Neural crest cell (in vitro differentiated cells): ENCODE results near the gene PREX1. TPM values are rescaled to one million over a fixed set of nuclear protein-coding genes. Genes with fewer than 3 reads are reported as not detected.

Experiments used
- DNase-seq: peaks from one replicate; pipeline ENCODE4 v3.0.0; 2021; ENCODE audit warnings: low read depth, mixed read lengths, low spot score
- H3K27ac Mint-ChIP-seq: one replicate; pipeline ENCODE4 v1.8.0; 2021; ENCODE audit warnings: mild to moderate bottlenecking, mixed read lengths; ENCODE audit not compliant: unreplicated experiment
- H3K27me3 Mint-ChIP-seq: 2 replicates; pipeline ENCODE4 v1.8.0; 2021; ENCODE audit warnings: low read depth, mild to moderate bottlenecking, mixed read lengths
- H3K36me3 Mint-ChIP-seq: 2 replicates; pipeline ENCODE4 v1.8.0; 2021; ENCODE audit warnings: low read depth, mild to moderate bottlenecking, mixed read lengths
- H3K4me1 Mint-ChIP-seq: 2 replicates; pipeline ENCODE4 v1.8.0; 2021; ENCODE audit warnings: mixed read lengths
- H3K4me3 Mint-ChIP-seq: one replicate; pipeline ENCODE4 v1.8.0; 2021; ENCODE audit warnings: mild to moderate bottlenecking, mixed read lengths
- H3K9me3 Mint-ChIP-seq: 2 replicates; pipeline ENCODE4 v1.8.0; 2021; ENCODE audit warnings: mixed read lengths
- total RNA-seq: library from RNA; stranded (reverse); gene quantifications from 2 replicates; pipeline ENCODE4 v1.2.1, GENCODE V29; 2021
- TF ChIP-seq, protein P1 (sequence below): fragments of 200-600 bp; sonication (generic); conservative IDR thresholded peaks from 2 replicates; pipeline ENCODE4 v1.5.0; 2021; ENCODE audit warnings: antibody characterized with exemption, mild to moderate bottlenecking

PREX1 gene
- total RNA-seq, 1 donor from 2014 or later = 72.4 TPM

DNA sequence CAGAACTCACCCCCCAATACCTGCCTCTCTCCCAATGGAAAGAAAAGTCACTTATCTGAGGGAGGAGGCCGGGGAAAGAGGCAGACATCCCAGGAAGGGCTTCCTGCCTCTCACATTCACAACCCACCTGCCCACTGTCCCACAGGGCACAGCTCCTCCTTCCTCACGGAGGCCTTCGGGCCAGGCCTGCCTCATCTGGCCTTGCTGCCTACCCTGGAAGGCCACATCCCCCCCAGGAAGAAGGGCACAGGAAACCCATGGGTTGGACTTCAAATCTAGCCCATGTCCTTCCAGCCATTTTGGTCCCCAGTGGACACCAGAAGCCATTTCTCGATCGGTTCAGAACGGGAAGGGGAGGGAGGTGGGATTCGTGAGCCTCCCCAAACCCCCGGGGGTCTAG, 162.0 kb downstream of the PREX1 start:
- Mint-ChIP-seq H3K4me3 (no peak overlapping the region), H3K4me1 (peaks cover 16% of the 10 kb centered on the region), H3K9me3 (no peaks in the 10 kb centered on the region), H3K36me3 (peaks cover 38% of the 10 kb centered on the region), H3K27ac (no peak overlapping the region), H3K27me3 (no peaks in the 10 kb centered on the region)
- TF ChIP-seq, protein P1, sequence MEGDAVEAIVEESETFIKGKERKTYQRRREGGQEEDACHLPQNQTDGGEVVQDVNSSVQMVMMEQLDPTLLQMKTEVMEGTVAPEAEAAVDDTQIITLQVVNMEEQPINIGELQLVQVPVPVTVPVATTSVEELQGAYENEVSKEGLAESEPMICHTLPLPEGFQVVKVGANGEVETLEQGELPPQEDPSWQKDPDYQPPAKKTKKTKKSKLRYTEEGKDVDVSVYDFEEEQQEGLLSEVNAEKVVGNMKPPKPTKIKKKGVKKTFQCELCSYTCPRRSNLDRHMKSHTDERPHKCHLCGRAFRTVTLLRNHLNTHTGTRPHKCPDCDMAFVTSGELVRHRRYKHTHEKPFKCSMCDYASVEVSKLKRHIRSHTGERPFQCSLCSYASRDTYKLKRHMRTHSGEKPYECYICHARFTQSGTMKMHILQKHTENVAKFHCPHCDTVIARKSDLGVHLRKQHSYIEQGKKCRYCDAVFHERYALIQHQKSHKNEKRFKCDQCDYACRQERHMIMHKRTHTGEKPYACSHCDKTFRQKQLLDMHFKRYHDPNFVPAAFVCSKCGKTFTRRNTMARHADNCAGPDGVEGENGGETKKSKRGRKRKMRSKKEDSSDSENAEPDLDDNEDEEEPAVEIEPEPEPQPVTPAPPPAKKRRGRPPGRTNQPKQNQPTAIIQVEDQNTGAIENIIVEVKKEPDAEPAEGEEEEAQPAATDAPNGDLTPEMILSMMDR = no peak
- no peak for DNase-seq

DNA sequence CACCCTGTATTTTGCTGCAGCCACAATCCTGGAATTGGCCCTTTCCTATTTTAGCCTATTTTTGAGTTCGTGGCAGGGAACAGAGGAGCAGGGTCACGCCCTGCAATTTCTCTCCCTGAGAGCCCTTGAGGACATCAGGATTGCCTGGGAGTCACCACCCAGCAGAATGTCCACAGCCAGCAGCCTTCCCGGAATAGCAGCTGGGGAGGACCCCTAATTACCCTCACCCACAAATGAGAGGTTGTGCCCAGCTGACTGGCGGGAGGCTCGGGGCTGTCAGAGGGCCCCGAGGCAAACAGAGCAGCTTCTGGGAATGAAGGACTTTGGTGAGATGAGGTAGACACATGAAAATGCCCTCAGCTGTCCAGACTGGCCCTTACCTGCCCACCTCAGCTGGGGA, 165.1 kb downstream of the PREX1 start:
- TF ChIP-seq, protein P1 = no peak
- Mint-ChIP-seq H3K4me1 (peaks cover 10% of the 10 kb centered on the region), H3K27me3 (no peaks in the 10 kb centered on the region), H3K27ac (no peak overlapping the region), H3K36me3 (peaks cover 52% of the 10 kb centered on the region), H3K9me3 (no peaks in the 10 kb centered on the region), H3K4me3 (no peak overlapping the region)
- DNase-seq = no peak

DNA sequence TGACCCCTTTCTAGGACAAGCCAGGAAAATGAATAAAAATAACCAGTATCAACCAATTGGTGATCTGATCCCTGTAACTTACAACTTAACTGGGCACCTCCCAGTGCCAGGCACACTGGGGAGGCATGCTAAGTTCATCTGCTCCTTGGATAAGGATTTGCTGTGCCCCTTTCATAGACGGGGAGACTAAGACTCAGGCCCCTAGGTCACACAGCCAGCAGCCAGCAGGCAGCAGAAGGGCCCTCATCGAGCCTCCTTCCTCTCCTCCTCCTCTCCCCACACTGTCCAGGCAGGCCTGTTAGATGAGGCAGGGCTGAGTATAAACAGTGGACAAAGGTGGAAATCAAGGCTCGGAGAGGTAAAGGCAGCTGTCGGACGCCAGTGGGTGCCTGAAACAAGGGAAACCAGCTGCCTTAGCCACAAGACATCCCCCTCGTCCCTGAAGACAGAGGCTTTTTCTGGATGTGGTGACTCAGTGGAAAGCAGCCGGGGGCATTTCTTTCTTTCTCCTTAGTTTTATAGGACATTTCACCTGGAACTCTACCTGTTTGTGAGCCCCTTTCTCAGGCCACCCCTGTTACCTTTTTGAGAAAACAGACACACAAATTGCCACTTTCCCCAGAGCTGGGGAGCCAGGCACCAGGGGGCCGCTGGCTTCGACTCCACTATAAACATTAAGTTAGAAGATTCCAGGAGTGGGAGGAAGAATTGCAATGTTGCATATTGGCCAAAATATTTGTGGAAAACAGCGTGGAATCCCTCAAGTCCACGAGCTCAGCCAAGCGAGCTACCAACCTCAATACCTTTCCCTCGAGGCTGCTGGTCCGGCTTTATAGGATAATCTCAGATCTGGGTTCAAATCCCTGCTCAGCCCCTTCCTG, 166.0 kb downstream of the PREX1 start:
- H3K27ac Mint-ChIP-seq = peak overlapping the region; percentile 19
- no peak overlapping the region for H3K4me3 Mint-ChIP-seq
- H3K27me3 Mint-ChIP-seq = no peaks in the 10 kb centered on the region
- TF ChIP-seq, protein P1 = no peak
- H3K9me3 Mint-ChIP-seq = no peaks in the 10 kb centered on the region
- peaks cover 47% of the 10 kb centered on the region for H3K36me3 Mint-ChIP-seq
- peaks cover 13% of the 10 kb centered on the region for H3K4me1 Mint-ChIP-seq
- no peak for DNase-seq

DNA sequence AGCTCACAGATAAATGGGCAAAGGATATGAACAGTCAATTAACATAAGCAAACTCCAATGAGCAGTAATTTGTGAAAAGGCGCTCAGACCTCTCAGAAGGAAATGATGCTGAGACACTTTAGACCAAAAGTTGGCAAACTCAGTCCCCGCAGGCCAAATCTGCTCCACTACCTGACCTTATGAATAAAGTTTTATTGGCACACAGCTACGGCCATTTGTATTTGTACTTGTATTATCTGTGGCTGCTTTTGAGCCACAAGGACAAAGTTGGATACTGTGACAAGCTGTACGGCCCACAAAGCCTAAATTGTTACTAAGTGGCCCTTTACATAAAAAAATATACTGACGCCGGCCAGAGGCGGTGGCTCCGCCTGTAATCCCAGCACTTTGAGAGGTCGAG, 167.0 kb downstream of the PREX1 start:
- DNase-seq = no peak
- Mint-ChIP-seq H3K4me3 (no peak overlapping the region), H3K36me3 (peaks cover 47% of the 10 kb centered on the region)

DNA sequence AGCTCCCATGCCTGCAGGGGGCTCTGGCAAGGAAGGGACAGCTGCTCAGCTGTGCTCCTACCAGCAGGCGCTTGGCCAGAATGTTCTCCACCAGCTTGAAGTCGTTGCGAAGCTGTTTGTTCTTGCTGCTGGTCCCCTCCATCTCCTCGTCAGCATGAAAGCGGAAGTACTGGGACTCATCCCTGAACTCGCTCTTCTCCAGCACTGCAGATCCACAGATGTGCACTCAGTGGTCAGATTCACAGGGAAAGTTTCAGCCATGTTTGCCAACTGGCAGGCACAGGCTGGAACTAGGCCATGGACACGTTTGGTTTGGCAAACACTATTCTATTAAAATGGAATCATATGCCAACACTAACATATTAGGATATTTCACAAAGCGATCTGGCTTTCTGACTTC, 167.9 kb downstream of the PREX1 start:
- no peaks in the 10 kb centered on the region for H3K9me3 Mint-ChIP-seq

More for the DNA sequence above, 167.0 kb downstream of the PREX1 start:
- Mint-ChIP-seq H3K4me1 (peaks cover 13% of the 10 kb centered on the region), H3K27ac (no peak overlapping the region), H3K27me3 (no peaks in the 10 kb centered on the region), H3K9me3 (no peaks in the 10 kb centered on the region)
- TF ChIP-seq, protein P1 = no peak

More for the DNA sequence above, 167.9 kb downstream of the PREX1 start:
- peaks cover 42% of the 10 kb centered on the region for H3K36me3 Mint-ChIP-seq
- H3K4me1 Mint-ChIP-seq = peaks cover 13% of the 10 kb centered on the region
- H3K4me3 Mint-ChIP-seq = no peak overlapping the region
- TF ChIP-seq, protein P1 = no peak
- H3K27me3 Mint-ChIP-seq = no peaks in the 10 kb centered on the region
- no peak for DNase-seq
- H3K27ac Mint-ChIP-seq = no peak overlapping the region
